Measurements from ENCODE around the gene GPR87. TPM values are rescaled to one million over a fixed set of nuclear protein-coding genes. Genes with fewer than 3 reads are reported as not detected.

The GPR87 gene
- total RNA-seq, 1 donor from 2014 or later: 56.9 TPM

DNA sequence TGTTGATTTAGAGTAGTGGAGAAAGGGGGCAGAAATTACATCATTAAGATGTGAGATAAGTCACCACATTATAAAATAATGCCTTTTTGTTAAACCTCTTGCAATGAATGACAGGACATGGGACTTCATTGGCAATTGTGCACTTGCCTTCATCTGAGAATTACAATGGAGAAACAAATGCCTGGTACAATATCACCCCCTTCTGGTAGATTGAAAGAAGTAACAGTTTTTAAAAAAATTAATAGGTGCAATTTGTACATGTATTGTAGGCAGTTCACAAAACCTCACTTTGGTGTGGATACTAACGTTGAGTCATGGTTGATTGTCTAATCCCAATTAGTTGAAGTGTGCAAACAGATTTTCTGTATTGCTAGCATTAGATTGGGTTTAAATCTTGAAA is 33.7 kb downstream of the GPR87 start:
- no peaks in the 10 kb centered on the region for H3K27me3 ChIP-seq (ENCODE audit: control insufficient read depth, insufficient read depth, low read length)
- FAIRE-seq (no peak), DNase-seq (ENCODE audit: low read depth) (peak; percentile 80)
- H3K36me3 ChIP-seq (ENCODE audit: control insufficient read depth, insufficient read depth, low read length): no peaks in the 10 kb centered on the region
- TF ChIP-seq, protein P1, sequence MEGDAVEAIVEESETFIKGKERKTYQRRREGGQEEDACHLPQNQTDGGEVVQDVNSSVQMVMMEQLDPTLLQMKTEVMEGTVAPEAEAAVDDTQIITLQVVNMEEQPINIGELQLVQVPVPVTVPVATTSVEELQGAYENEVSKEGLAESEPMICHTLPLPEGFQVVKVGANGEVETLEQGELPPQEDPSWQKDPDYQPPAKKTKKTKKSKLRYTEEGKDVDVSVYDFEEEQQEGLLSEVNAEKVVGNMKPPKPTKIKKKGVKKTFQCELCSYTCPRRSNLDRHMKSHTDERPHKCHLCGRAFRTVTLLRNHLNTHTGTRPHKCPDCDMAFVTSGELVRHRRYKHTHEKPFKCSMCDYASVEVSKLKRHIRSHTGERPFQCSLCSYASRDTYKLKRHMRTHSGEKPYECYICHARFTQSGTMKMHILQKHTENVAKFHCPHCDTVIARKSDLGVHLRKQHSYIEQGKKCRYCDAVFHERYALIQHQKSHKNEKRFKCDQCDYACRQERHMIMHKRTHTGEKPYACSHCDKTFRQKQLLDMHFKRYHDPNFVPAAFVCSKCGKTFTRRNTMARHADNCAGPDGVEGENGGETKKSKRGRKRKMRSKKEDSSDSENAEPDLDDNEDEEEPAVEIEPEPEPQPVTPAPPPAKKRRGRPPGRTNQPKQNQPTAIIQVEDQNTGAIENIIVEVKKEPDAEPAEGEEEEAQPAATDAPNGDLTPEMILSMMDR (IDR thresholded peaks at IDR 0.05; ENCODE audit: insufficient read depth, low read length, severe bottlenecking): peak; percentile 49
- no peak overlapping the region for H3K4me3 ChIP-seq (ENCODE audit: low read depth, low read length)

DNA sequence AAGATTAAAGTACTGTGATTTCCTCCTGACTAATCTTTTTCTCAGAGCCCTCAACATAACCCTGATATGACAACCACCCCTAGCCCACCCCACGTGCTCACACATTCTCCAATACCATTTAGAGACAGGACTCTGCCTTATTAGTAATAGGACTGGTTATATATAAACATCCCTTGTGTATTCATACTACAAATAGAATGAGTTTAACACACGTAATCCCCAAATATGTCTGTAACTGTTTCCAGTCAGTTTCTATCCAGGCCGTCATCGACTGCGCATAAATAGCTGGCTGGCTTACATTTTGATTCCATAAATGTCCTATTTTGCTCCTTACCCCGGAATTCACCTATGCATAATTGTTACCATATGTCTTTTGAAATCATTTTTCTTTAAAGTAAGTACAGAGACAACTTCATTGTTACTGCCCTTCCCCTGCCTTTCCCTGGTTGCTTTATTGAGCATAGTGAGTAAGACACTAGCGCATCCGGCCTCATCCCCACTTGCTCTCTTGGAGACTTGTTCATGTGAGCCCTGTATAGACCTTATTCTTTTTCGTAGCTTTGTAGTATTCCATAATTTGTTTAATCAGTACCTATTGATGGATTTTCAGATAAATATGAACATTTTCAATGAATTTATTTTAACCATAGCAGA is 34.8 kb downstream of the GPR87 start:
- H3K27me3 ChIP-seq (ENCODE audit: control insufficient read depth, insufficient read depth, low read length): no peaks in the 10 kb centered on the region
- FAIRE-seq (no peak), DNase-seq (ENCODE audit: low read depth) (no peak)
- no peak overlapping the region for H3K4me3 ChIP-seq (ENCODE audit: low read depth, low read length)
- H3K36me3 ChIP-seq (ENCODE audit: control insufficient read depth, insufficient read depth, low read length): no peaks in the 10 kb centered on the region
- TF ChIP-seq, protein P1 (IDR thresholded peaks at IDR 0.05; ENCODE audit: insufficient read depth, low read length, severe bottlenecking): no peak

DNA sequence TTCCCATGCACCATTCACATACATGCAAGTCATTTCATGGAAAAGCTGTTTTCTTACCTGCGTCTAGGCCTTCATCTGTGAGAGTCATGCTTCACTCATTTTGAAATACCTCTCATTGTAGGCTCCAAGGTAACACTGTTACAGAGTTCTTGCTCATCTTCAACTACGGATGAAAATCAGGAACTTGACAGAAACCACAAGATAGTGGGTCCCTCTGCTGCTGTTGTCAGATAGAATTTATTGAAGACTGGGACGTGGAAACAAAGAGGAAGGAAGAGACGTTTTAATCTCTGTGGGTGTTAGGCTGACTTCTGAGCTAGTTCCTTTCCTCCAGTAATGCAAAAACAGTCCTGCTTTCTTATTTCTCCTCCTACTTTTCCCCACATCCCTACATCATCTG is 38.4 kb downstream of the GPR87 start, which contains the start of gene P2RY14:
Gene P2RY14, minus strand, starts transcription at position 313 of the 400 bp plus-strand sequence. CDS start 64,226 bp downstream, outside the sequence.
- FAIRE-seq: no peak
- Histone ChIP-seq H3K4me3 (ENCODE audit: low read depth, low read length) (no peak within 1 kb of the TSS), H3K27me3 (ENCODE audit: control insufficient read depth, insufficient read depth, low read length) (no peaks in the 10 kb centered on the region), H3K36me3 (ENCODE audit: control insufficient read depth, insufficient read depth, low read length) (no peaks in the 10 kb centered on the region)
- no peak for DNase-seq (ENCODE audit: low read depth)
- TF ChIP-seq, protein P1 (IDR thresholded peaks at IDR 0.05; ENCODE audit: insufficient read depth, low read length, severe bottlenecking): no peak

DNA sequence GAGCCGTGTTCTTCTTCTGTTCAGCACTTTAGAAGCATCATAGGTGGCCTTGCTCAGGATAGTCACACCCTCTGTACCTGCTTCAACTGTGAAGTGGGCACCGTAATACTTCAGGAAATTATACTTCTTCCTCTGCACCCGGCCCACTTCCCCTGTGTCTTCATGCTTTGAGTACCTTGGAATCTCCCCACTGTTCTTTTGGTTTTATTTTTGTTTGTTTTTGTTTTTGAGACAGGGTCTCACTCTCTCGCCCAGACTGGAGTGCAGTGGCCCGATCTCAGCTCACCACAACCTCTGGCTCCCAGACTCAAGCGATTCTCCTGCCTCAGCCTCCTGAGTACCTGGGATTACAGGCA is 40.0 kb downstream of the GPR87 start:
- Histone ChIP-seq H3K36me3 (ENCODE audit: control insufficient read depth, insufficient read depth, low read length) (no peaks in the 10 kb centered on the region), H3K4me3 (ENCODE audit: low read depth, low read length) (no peak overlapping the region), H3K27me3 (ENCODE audit: control insufficient read depth, insufficient read depth, low read length) (no peaks in the 10 kb centered on the region)
- TF ChIP-seq, protein P1 (IDR thresholded peaks at IDR 0.05; ENCODE audit: insufficient read depth, low read length, severe bottlenecking): no peak
- no peak for FAIRE-seq
- DNase-seq (ENCODE audit: low read depth): no peak

DNA sequence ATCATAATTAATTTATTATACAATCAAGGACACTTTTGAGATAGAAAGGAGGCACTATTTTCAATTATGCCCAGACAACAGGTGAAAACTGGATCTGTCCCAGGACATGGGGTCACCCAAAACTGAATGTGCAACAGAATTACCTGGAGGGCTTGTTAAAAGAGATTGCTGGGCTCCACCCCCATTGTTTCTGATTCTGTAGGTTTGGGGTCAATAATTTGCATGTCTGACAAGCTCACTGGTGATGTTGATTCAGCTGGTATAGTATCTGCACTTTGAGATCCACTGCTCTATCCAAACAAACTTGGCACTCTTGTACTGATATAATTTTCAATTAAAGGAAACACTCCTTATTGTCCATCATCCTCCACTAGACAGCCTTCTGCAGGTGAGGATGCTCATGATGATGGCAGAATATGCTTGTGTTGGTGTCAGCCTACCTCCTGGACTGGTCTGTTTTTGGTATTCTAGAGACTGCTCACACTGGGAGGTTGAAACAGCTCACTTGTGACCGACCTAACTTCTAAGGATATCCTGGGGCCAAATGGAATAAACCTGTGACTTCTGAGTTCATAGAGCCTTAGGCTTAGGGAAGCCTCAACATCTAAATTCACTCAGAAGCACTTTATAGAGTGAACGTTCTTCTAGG is 40.5 kb downstream of the GPR87 start:
- no peak for DNase-seq (ENCODE audit: low read depth)
- H3K27me3 ChIP-seq (ENCODE audit: control insufficient read depth, insufficient read depth, low read length): no peaks in the 10 kb centered on the region
- FAIRE-seq: no peak
- H3K4me3 ChIP-seq (ENCODE audit: low read depth, low read length): no peak overlapping the region
- H3K36me3 ChIP-seq (ENCODE audit: control insufficient read depth, insufficient read depth, low read length): no peaks in the 10 kb centered on the region
- TF ChIP-seq, protein P1 (IDR thresholded peaks at IDR 0.05; ENCODE audit: insufficient read depth, low read length, severe bottlenecking): no peak
